Upper lobe of left lung (tissue), 4 donors: Measurements from ENCODE around the gene HEATR9.

Experiments
- POLR2A ChIP-seq, 4 donors: fragments of 450-650 bp; IDR thresholded peaks; one replicate each; pipeline ENCODE4 v1.5.1; 2016 to 2017; ENCODE audit warnings: antibody characterized with exemption in 4 of 4, mild to moderate bottlenecking in 2 of 4
- POLR2AphosphoS5 ChIP-seq, 2 donors: sonication (generic); formaldehyde crosslinking; IDR thresholded peaks; one replicate each; pipeline ENCODE4 v1.5.1; 2017; ENCODE audit warnings: antibody characterized with exemption in 2 of 2
- TF ChIP-seq, protein P1 (sequence below), 6 experiments: fragments of 450-650 bp in 4 of 6; fragments of 200-600 bp in 2 of 6; sonication (generic) in 2 of 6; IDR thresholded peaks; one replicate each; pipeline ENCODE4 v1.5.1; 2016 to 2019; ENCODE audit warnings: antibody characterized with exemption in 6 of 6

DNA sequence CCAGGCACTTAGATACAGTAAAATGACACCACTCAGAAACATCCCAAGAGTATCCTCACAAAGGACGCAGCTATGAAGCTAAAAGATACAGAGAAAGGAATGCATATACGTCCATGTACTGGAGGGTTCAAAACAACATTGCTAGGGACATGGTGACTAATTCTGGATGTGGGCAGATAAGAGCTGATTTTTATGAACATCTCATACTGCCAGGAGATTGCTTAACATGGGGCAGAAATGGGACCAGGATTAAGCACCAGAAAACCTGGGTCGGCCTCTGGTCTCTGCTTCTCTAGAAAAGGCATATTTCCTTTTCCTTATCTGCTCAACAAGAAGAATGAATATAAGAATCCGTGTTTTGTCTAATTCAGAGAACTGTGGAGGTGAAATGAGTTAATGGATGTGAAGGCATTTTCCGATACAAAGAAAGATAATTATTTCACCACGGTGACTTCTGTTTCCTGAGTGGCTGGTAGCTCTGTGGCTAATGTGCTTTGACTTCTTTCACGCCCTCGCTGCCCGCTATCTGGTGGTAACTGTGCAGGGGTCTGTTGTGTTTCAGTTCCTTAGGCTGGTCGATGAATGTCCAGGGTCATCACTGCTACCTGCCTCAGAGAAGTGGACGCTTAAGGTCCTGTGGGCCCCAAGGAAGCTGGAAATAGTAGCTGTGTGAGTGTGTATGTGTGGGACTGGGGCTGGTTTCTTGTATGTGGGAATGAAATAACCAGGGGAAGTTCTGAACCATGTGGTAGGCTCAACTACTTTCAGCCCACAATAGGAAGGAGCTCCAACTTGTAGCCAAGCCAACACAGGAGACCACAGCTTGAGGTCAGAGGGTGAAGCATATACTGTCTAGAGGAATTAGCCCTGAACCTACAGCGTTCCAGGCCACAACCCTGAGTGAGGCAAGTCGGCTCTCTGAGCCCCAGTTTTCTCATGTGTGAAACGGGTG lies 27.2 kb upstream of the HEATR9 start:
- TF ChIP-seq, protein P1, sequence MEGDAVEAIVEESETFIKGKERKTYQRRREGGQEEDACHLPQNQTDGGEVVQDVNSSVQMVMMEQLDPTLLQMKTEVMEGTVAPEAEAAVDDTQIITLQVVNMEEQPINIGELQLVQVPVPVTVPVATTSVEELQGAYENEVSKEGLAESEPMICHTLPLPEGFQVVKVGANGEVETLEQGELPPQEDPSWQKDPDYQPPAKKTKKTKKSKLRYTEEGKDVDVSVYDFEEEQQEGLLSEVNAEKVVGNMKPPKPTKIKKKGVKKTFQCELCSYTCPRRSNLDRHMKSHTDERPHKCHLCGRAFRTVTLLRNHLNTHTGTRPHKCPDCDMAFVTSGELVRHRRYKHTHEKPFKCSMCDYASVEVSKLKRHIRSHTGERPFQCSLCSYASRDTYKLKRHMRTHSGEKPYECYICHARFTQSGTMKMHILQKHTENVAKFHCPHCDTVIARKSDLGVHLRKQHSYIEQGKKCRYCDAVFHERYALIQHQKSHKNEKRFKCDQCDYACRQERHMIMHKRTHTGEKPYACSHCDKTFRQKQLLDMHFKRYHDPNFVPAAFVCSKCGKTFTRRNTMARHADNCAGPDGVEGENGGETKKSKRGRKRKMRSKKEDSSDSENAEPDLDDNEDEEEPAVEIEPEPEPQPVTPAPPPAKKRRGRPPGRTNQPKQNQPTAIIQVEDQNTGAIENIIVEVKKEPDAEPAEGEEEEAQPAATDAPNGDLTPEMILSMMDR (IDR thresholded peaks at IDR 0.05) = no peak
- TF ChIP-seq POLR2A (IDR thresholded peaks at IDR 0.05) = no peak
- no peak for TF ChIP-seq POLR2AphosphoS5 (IDR thresholded peaks at IDR 0.05)
